ENCODE measurements around the gene PDIA5.

- TF ChIP-seq CTCF (optimal IDR thresholded peaks at IDR 0.05 in 1 of 3, IDR thresholded peaks at IDR 0.05 in 1 of 3, conservative IDR thresholded peaks at IDR 0.05 in 1 of 3; ENCODE audit: extremely low read depth in 1 of 3, insufficient read depth in 2 of 3, low read length in 3 of 3) (no peak), EZH2 (IDR thresholded peaks at IDR 0.05; ENCODE audit: low read length) (no peak)
Observed at GRCh38 chr3:123050666-123051065, 16.2 kb upstream of the PDIA5 start.

All from keratinocyte (primary cell).